Measurements from ENCODE around the gene MOV10.
A peak's percentile ranks its signal among the peaks of the same experiment; 100 is the strongest.

Gene MOV10

GRCh38 chr1:112710159-112710558, 35.7 kb downstream of the MOV10 start:
- H3K4me2 ChIP-seq (ENCODE audit: low read length) = no peak overlapping the region
- H3K4me1 ChIP-seq (ENCODE audit: control insufficient read depth, insufficient read depth, low read length) = peaks cover 18% of the 10 kb centered on the region
- H3K4me3 ChIP-seq (ENCODE audit: low read length) = no peak overlapping the region
- no peak overlapping the region for H3K9ac ChIP-seq (ENCODE audit: low read depth, low read length)
- no peaks in the 10 kb centered on the region for H3K9me3 ChIP-seq (replicated peaks; ENCODE audit: low read length)
- no peaks in the 10 kb centered on the region for H3K36me3 ChIP-seq (ENCODE audit: insufficient read depth, low read length)
- no peaks in the 10 kb centered on the region for H3K27me3 ChIP-seq (ENCODE audit: control insufficient read depth, insufficient read depth, low read length)

GRCh38 chr1:112710586-112710985, 36.1 kb downstream of the MOV10 start:
- Histone ChIP-seq H3K36me3 (ENCODE audit: insufficient read depth, low read length) (no peaks in the 10 kb centered on the region), H3K4me1 (ENCODE audit: control insufficient read depth, insufficient read depth, low read length) (peaks cover 18% of the 10 kb centered on the region), H3K9me3 (replicated peaks; ENCODE audit: low read length) (no peaks in the 10 kb centered on the region), H3K4me3 (ENCODE audit: low read length) (no peak overlapping the region), H3K4me2 (ENCODE audit: low read length) (no peak overlapping the region), H3K27me3 (ENCODE audit: control insufficient read depth, insufficient read depth, low read length) (no peaks in the 10 kb centered on the region), H3K9ac (ENCODE audit: low read depth, low read length) (no peak overlapping the region)

GRCh38 chr1:112711041-112711440, 36.6 kb downstream of the MOV10 start:
- Histone ChIP-seq H3K9me3 (replicated peaks; ENCODE audit: low read length) (no peaks in the 10 kb centered on the region), H3K4me1 (ENCODE audit: control insufficient read depth, insufficient read depth, low read length) (peaks cover 22% of the 10 kb centered on the region), H3K27me3 (ENCODE audit: control insufficient read depth, insufficient read depth, low read length) (no peaks in the 10 kb centered on the region), H3K36me3 (ENCODE audit: insufficient read depth, low read length) (no peaks in the 10 kb centered on the region), H3K4me2 (ENCODE audit: low read length) (no peak overlapping the region), H3K9ac (ENCODE audit: low read depth, low read length) (no peak overlapping the region), H3K4me3 (ENCODE audit: low read length) (no peak overlapping the region)

GRCh38 chr1:112711670-112712069, 37.2 kb downstream of the MOV10 start:
- H3K9me3 ChIP-seq (replicated peaks; ENCODE audit: low read length) = no peaks in the 10 kb centered on the region
- no peaks in the 10 kb centered on the region for H3K27me3 ChIP-seq (ENCODE audit: control insufficient read depth, insufficient read depth, low read length)

GRCh38 chr1:112712191-112712590, 37.7 kb downstream of the MOV10 start:
- H3K4me1 ChIP-seq (ENCODE audit: control insufficient read depth, insufficient read depth, low read length) = peaks cover 22% of the 10 kb centered on the region
- H3K4me2 ChIP-seq (ENCODE audit: low read length) = no peak overlapping the region
- H3K36me3 ChIP-seq (ENCODE audit: insufficient read depth, low read length) = no peaks in the 10 kb centered on the region
- no peaks in the 10 kb centered on the region for H3K27me3 ChIP-seq (ENCODE audit: control insufficient read depth, insufficient read depth, low read length)
- H3K9ac ChIP-seq (ENCODE audit: low read depth, low read length) = no peak overlapping the region
- no peak overlapping the region for H3K4me3 ChIP-seq (ENCODE audit: low read length)
- no peaks in the 10 kb centered on the region for H3K9me3 ChIP-seq (replicated peaks; ENCODE audit: low read length)

More at GRCh38 chr1:112711670-112712069, 37.2 kb downstream of the MOV10 start:
- H3K9ac ChIP-seq (ENCODE audit: low read depth, low read length) = no peak overlapping the region
- H3K4me2 ChIP-seq (ENCODE audit: low read length) = no peak overlapping the region
- H3K4me1 ChIP-seq (ENCODE audit: control insufficient read depth, insufficient read depth, low read length) = peaks cover 22% of the 10 kb centered on the region
- no peaks in the 10 kb centered on the region for H3K36me3 ChIP-seq (ENCODE audit: insufficient read depth, low read length)
- H3K4me3 ChIP-seq (ENCODE audit: low read length) = no peak overlapping the region

- H3K4me1 ChIP-seq (ENCODE audit: control insufficient read depth, insufficient read depth, low read length) = peaks cover 18% of the 10 kb centered on the region
- no peaks in the 10 kb centered on the region for H3K9me3 ChIP-seq (replicated peaks; ENCODE audit: low read length)
- no peak overlapping the region for H3K4me2 ChIP-seq (ENCODE audit: low read length)
- no peaks in the 10 kb centered on the region for H3K27me3 ChIP-seq (ENCODE audit: control insufficient read depth, insufficient read depth, low read length)
- no peak overlapping the region for H3K4me3 ChIP-seq (ENCODE audit: low read length)
- H3K9ac ChIP-seq (ENCODE audit: low read depth, low read length) = no peak overlapping the region
- no peaks in the 10 kb centered on the region for H3K36me3 ChIP-seq (ENCODE audit: insufficient read depth, low read length)
These were observed 38.3 kb downstream of the MOV10 start for GRCh38 chr1:112712701-112713128.

GRCh38 chr1:112713466-112714312, 39.2 kb downstream of the MOV10 start:
- Histone ChIP-seq H3K4me3 (ENCODE audit: low read length) (peak overlapping the region; percentile 74), H3K9me3 (replicated peaks; ENCODE audit: low read length) (no peaks in the 10 kb centered on the region), H3K9ac (ENCODE audit: low read depth, low read length) (peak overlapping the region; percentile 55), H3K36me3 (ENCODE audit: insufficient read depth, low read length) (no peaks in the 10 kb centered on the region), H3K4me1 (ENCODE audit: control insufficient read depth, insufficient read depth, low read length) (peaks cover 17% of the 10 kb centered on the region), H3K4me2 (ENCODE audit: low read length) (peak overlapping the region; percentile 95), H3K27me3 (ENCODE audit: control insufficient read depth, insufficient read depth, low read length) (no peaks in the 10 kb centered on the region)

- H3K4me3 ChIP-seq (ENCODE audit: low read length) = peak overlapping the region; percentile 74
- H3K4me1 ChIP-seq (ENCODE audit: control insufficient read depth, insufficient read depth, low read length) = peaks cover 17% of the 10 kb centered on the region
- no peaks in the 10 kb centered on the region for H3K36me3 ChIP-seq (ENCODE audit: insufficient read depth, low read length)
- no peaks in the 10 kb centered on the region for H3K9me3 ChIP-seq (replicated peaks; ENCODE audit: low read length)
- peak overlapping the region; percentile 95 for H3K4me2 ChIP-seq (ENCODE audit: low read length)
- H3K27me3 ChIP-seq (ENCODE audit: control insufficient read depth, insufficient read depth, low read length) = no peaks in the 10 kb centered on the region
- peak overlapping the region; percentile 55 for H3K9ac ChIP-seq (ENCODE audit: low read depth, low read length)
These were observed 40.1 kb downstream of the MOV10 start for GRCh38 chr1:112714313-112715263.

- H3K27me3 ChIP-seq (ENCODE audit: control insufficient read depth, insufficient read depth, low read length) = no peaks in the 10 kb centered on the region
- peak within 1 kb of the TSS; percentile 95 for H3K4me2 ChIP-seq (ENCODE audit: low read length)
- H3K9ac ChIP-seq (ENCODE audit: low read depth, low read length) = peak within 1 kb of the TSS; percentile 55
- no peaks in the 10 kb centered on the region for H3K9me3 ChIP-seq (replicated peaks; ENCODE audit: low read length)
- peaks cover 17% of the 10 kb centered on the region for H3K4me1 ChIP-seq (ENCODE audit: control insufficient read depth, insufficient read depth, low read length)
- no peaks in the 10 kb centered on the region for H3K36me3 ChIP-seq (ENCODE audit: insufficient read depth, low read length)
- H3K4me3 ChIP-seq (ENCODE audit: low read length) = peak within 1 kb of the TSS; percentile 74
These were observed 41.0 kb downstream of the MOV10 start, which contains the start of gene PPM1J for GRCh38 chr1:112715264-112716053. TSS of gene PPM1J (minus strand) at chr1:112715332. CDS start at chr1:112715301, 31 bp downstream.

GRCh38 chr1:112716133-112716720, 41.8 kb downstream of the MOV10 start:
- Histone ChIP-seq H3K4me1 (ENCODE audit: control insufficient read depth, insufficient read depth, low read length) (peaks cover 17% of the 10 kb centered on the region), H3K27me3 (ENCODE audit: control insufficient read depth, insufficient read depth, low read length) (no peaks in the 10 kb centered on the region), H3K4me2 (ENCODE audit: low read length) (peak overlapping the region; percentile 95), H3K9ac (ENCODE audit: low read depth, low read length) (no peak overlapping the region), H3K4me3 (ENCODE audit: low read length) (peak overlapping the region; percentile 74), H3K9me3 (replicated peaks; ENCODE audit: low read length) (no peaks in the 10 kb centered on the region), H3K36me3 (ENCODE audit: insufficient read depth, low read length) (no peaks in the 10 kb centered on the region)

All from skeletal muscle satellite cell (primary cell).